ENCODE results near the gene BICRA. TPM values are rescaled to one million over a fixed set of nuclear protein-coding genes. Genes with fewer than 3 reads are reported as not detected.

The BICRA gene
- total RNA-seq (2014; rRNA removed; shearing (Covaris generic)), result 2.1 and 4.4 TPM in 2 replicates
- 16.0 and 16.5 TPM in 2 replicates for total RNA-seq (2022)
- Bru-seq, nascent RNA, result percentile 53 among the genes with signal in this experiment
- percentile 70 among the genes with signal in this experiment for BruChase-seq, experiment 1, labeled RNA remaining after a 6-hour chase
- BruChase-seq, experiment 2, labeled RNA remaining after a 2-hour chase, result percentile 69 among the genes with signal in this experiment
- long read RNA-seq, partial matches to known transcripts, result 2 of 6 reads
- long read RNA-seq, other reads (novel, unspliced or antisense), result 2 of 6 reads

- DNase-seq (ENCODE audit: low spot score), result peak; percentile 92
- Histone ChIP-seq H3K27ac (ENCODE audit: low read depth, low read length, poor library complexity, severe bottlenecking) (peak within 1 kb of the TSS; percentile 76), H4K20me1 (ENCODE audit: insufficient read depth, low read length) (no peaks in the 10 kb centered on the region), H2AFZ (ENCODE audit: low read length) (peak within 1 kb of the TSS; percentile 32; the same call in 1 of the 2 replicates), H3K4me2 (ENCODE audit: low read length) (peak within 1 kb of the TSS; percentile 98), H3K4me3 (ENCODE audit: low read depth, low read length, poor library complexity, severe bottlenecking) (peak within 1 kb of the TSS; percentile 93), H3K36me3 (ENCODE audit: insufficient read depth, low read length) (peaks cover 8% of the 10 kb centered on the region), H3K79me2 (ENCODE audit: insufficient read depth, low read depth, low read length) (peaks cover 60% of the 10 kb centered on the region; the same call in 1 of the 2 replicates), H3K9me3 (ENCODE audit: low read length) (no peaks in the 10 kb centered on the region), H3K4me1 (ENCODE audit: insufficient read depth, low read length, poor library complexity, severe bottlenecking) (peaks cover 27% of the 10 kb centered on the region), H3K9me2 (ENCODE audit: insufficient read depth, low read length) (no peaks in the 10 kb centered on the region)
- ChIA-PET POLR2A (interaction anchor here (1.4 to 1.7 kb wide), 2 partner anchors 8 to 11 kb away, joined by 4 to 5 read pairs; no protein-coding TSS in a partner anchor), CTCF (ENCODE audit: unreplicated experiment) (no interaction called here)
- BruUV-seq (replicated peaks), result no TSS peak
- TF ChIP-seq, protein P1, sequence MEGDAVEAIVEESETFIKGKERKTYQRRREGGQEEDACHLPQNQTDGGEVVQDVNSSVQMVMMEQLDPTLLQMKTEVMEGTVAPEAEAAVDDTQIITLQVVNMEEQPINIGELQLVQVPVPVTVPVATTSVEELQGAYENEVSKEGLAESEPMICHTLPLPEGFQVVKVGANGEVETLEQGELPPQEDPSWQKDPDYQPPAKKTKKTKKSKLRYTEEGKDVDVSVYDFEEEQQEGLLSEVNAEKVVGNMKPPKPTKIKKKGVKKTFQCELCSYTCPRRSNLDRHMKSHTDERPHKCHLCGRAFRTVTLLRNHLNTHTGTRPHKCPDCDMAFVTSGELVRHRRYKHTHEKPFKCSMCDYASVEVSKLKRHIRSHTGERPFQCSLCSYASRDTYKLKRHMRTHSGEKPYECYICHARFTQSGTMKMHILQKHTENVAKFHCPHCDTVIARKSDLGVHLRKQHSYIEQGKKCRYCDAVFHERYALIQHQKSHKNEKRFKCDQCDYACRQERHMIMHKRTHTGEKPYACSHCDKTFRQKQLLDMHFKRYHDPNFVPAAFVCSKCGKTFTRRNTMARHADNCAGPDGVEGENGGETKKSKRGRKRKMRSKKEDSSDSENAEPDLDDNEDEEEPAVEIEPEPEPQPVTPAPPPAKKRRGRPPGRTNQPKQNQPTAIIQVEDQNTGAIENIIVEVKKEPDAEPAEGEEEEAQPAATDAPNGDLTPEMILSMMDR (conservative IDR thresholded peaks at IDR 0.05; ENCODE audit: low read length), result no peak
- no peak for TF ChIP-seq EZH2phosphoT487 (IDR thresholded peaks at IDR 0.05; ENCODE audit: borderline replicate concordance, low read depth, low read length)
- intact Hi-C loops (cut with micrococcal nuclease; ENCODE audit: unreplicated experiment), result loop anchor here (1.0 to 10.0 kb wide), 3 partner anchors 9 to 124 kb away; partner anchors contain the start of genes KPTN and NAPA
These were observed at the start of gene BICRA for GRCh38 chr19:47608969-47609905. BICRA (plus strand) TSS chr19:47609134; CDS start chr19:47673575, 64,441 bp downstream.

- TF ChIP-seq, protein P1 (conservative IDR thresholded peaks at IDR 0.05; ENCODE audit: low read length), result no peak
- TF ChIP-seq EZH2phosphoT487 (IDR thresholded peaks at IDR 0.05; ENCODE audit: borderline replicate concordance, low read depth, low read length), result no peak
- no peak overlapping the region for H2AFZ ChIP-seq (ENCODE audit: low read length)
- intact Hi-C loops (cut with micrococcal nuclease; ENCODE audit: unreplicated experiment), result loop anchor here (2.0 kb wide), 1 partner anchor 78 kb away; no protein-coding TSS in a partner anchor
- no peak for DNase-seq (ENCODE audit: low spot score)
- H3K4me3 ChIP-seq (ENCODE audit: low read depth, low read length, poor library complexity, severe bottlenecking), result no peak overlapping the region
- H3K4me2 ChIP-seq (ENCODE audit: low read length), result no peak overlapping the region
- H3K36me3 ChIP-seq (ENCODE audit: insufficient read depth, low read length), result no peaks in the 10 kb centered on the region
- POLR2A ChIA-PET, result interaction anchor here (0.6 to 1.1 kb wide), 5 partner anchors 9 to 37 kb away, joined by 4 to 6 read pairs (median 4); no protein-coding TSS in a partner anchor
- no peaks in the 10 kb centered on the region for H3K79me2 ChIP-seq (ENCODE audit: insufficient read depth, low read depth, low read length)
- H4K20me1 ChIP-seq (ENCODE audit: insufficient read depth, low read length), result no peaks in the 10 kb centered on the region
- H3K27ac ChIP-seq (ENCODE audit: low read depth, low read length, poor library complexity, severe bottlenecking), result no peak overlapping the region
- H3K4me1 ChIP-seq (ENCODE audit: insufficient read depth, low read length, poor library complexity, severe bottlenecking), result peaks cover 7% of the 10 kb centered on the region
- BruUV-seq (replicated peaks), result no TSS peak
- CTCF ChIA-PET (ENCODE audit: unreplicated experiment), result no interaction called here
- H3K9me3 ChIP-seq (ENCODE audit: low read length), result no peaks in the 10 kb centered on the region
- H3K9me2 ChIP-seq (ENCODE audit: insufficient read depth, low read length), result no peaks in the 10 kb centered on the region
These were observed 47.9 kb upstream of the BICRA start for GRCh38 chr19:47560999-47561398.
